ENCODE data around the gene ATP2B2. TPM values are rescaled to one million over a fixed set of nuclear protein-coding genes. Genes with fewer than 3 reads are reported as not detected.

ATP2B2 gene
- total and polyA plus RNA-seq, 9 of the 15 experiments (the other 6 are each of a cell fraction or from before 2014, with no cell fraction given): 0.06 TPM; not detected in 8

DNA sequence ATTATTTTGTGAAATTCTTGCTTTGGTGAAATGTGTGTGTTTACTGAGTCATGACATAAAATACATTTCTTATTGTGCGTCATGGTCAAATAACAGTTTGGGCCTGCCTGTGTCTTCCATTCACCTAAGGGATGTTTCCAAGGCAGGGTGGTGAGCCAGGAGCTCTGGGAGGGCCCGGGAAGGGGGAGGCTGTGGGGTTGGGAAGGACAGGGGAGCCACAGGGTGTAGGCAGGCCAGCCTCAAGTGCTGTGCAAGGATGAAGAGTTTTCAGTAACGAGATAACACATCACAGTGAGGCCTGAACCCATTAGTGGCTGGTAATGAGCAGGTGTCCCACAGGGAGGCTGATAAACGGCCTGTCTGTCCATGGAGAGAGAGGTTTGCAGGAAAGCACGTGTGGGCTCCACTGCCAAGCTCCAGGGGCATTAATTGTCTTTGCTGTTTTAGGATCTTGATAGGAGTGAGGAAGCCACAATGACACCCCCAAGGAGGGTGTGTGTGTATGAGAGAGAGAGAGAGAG is 148.9 kb downstream of the ATP2B2 start:
- 2% methylated on average over 5 of the region's 5 CpGs for WGBS (ENCODE audit: insufficient coverage, low coverage, missing lambda C conversion rate)
- no peaks in the 10 kb centered on the region for H3K79me2 ChIP-seq (ENCODE audit: control insufficient read depth, insufficient read depth, low read length)
- no peak overlapping the region for H3K27ac ChIP-seq (ENCODE audit: extremely low read depth, low read depth, low read length)
- peak; percentile 57 for ATAC-seq
- H3K9ac ChIP-seq (ENCODE audit: insufficient read depth in 1 of 2, low read depth in 2 of 2, low read length in 2 of 2): no peak overlapping the region
- no peak overlapping the region for H3K4me2 ChIP-seq (ENCODE audit: insufficient read depth, low read length)
- no TSS peak for BruUV-seq (replicated peaks)
- peaks cover 50 to 84% of the 10 kb centered on the region in 2 experiments for H3K27me3 ChIP-seq (ENCODE audit: control insufficient read depth in 2 of 2, insufficient read depth in 2 of 2, low read length in 2 of 2)
- FAIRE-seq: peak; percentile 49
- no peak overlapping the region for H3K4me3 ChIP-seq
- H2AFZ ChIP-seq (ENCODE audit: low read depth, low read length): no peak overlapping the region
- in situ Hi-C loops (cut with MboI): no loop called here
- intact Hi-C loops (cut with micrococcal nuclease): no loop called here
- no peaks in the 10 kb centered on the region for H3K9me1 ChIP-seq (ENCODE audit: control insufficient read depth, insufficient read depth, low read length)
- H4K20me1 ChIP-seq (replicated peaks; ENCODE audit: control insufficient read depth, insufficient read depth, low read length): peaks cover 16% of the 10 kb centered on the region; the same call in 1 of the 2 replicates
- ChIA-PET POLR2A (interaction anchor here (0.7 kb wide), 1 partner anchor 14 kb away, joined by 4 read pairs; no protein-coding TSS in a partner anchor), CTCF (ENCODE audit: low intra/inter-chr PET ratio) (no interaction called here)
- H3K36me3 ChIP-seq (ENCODE audit: control insufficient read depth, insufficient read depth, low read length): no peaks in the 10 kb centered on the region
- H3K4me1 ChIP-seq (replicated peaks in 1 of 2; ENCODE audit: control insufficient read depth in 2 of 2, insufficient read depth in 2 of 2, low read length in 2 of 2): peaks cover 0 to 14% of the 10 kb centered on the region in 2 experiments; a peak in 2 of 5 replicates
- DNase-seq (ENCODE audit: extremely low read depth in 1 of 4, low spot score in 3 of 4): peak in 1 of 4 experiments; percentile 25
- no peaks in the 10 kb centered on the region for H3K9me3 ChIP-seq (replicated peaks; ENCODE audit: control insufficient read depth, insufficient read depth, low read depth, low read length)
- TF ChIP-seq ESRRB (CRISPR knock-in tag; IDR thresholded peaks at IDR 0.05; ENCODE audit: borderline replicate concordance) (no peak), NFIC (IDR thresholded peaks at IDR 0.05) (no peak), ZC3H4 (CRISPR knock-in tag; IDR thresholded peaks at IDR 0.05; ENCODE audit: borderline replicate concordance) (no peak), ZNF551 (CRISPR knock-in tag; IDR thresholded peaks at IDR 0.05) (no peak), PCBP2 (IDR thresholded peaks at IDR 0.05; ENCODE audit: low read depth, low read length, poor library complexity, severe bottlenecking) (no peak), HOXB6 (CRISPR knock-in tag; IDR thresholded peaks at IDR 0.05; ENCODE audit: borderline replicate concordance) (no peak), CHD1 (IDR thresholded peaks at IDR 0.05; ENCODE audit: low read length) (no peak), NFXL1 (CRISPR knock-in tag; IDR thresholded peaks at IDR 0.05) (no peak)
- TF ChIP-seq, protein P1, sequence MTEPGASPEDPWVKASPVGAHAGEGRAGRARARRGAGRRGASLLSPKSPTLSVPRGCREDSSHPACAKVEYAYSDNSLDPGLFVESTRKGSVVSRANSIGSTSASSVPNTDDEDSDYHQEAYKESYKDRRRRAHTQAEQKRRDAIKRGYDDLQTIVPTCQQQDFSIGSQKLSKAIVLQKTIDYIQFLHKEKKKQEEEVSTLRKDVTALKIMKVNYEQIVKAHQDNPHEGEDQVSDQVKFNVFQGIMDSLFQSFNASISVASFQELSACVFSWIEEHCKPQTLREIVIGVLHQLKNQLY (CRISPR knock-in tag; conservative IDR thresholded peaks at IDR 0.05): no peak
